PFSK-1 (cell line): Measurements from ENCODE around the gene GMDS.

Experiments used
- FOXP2 ChIP-seq: optimal IDR thresholded peaks from 2 replicates; pipeline ENCODE3; 2011; ENCODE audit warnings: borderline replicate concordance, control low read depth, inconsistent platforms; ENCODE audit not compliant: insufficient read depth; ENCODE audit errors: extremely low read length, extremely low read depth
- POLR2AphosphoS5 ChIP-seq: IDR thresholded peaks from 2 replicates; pipeline ENCODE4 v1.6.1; 2012; ENCODE audit warnings: low read depth, mild to moderate bottlenecking, control low read depth, low read length, moderate library complexity

GRCh38 chr6:1663511-1663910 lies 581.9 kb downstream of the GMDS start:
- TF ChIP-seq POLR2AphosphoS5 (no peak), FOXP2 (no peak)
